ENCODE measurements around the gene PGLYRP4.

Gene PGLYRP4

GRCh38 chr1:153288634-153289275 lies 59.9 kb downstream of the PGLYRP4 start:
- 61 to 72% methylated on average over 3 to 7 of the region's 11 CpGs for WGBS, 2 experiments (ENCODE audit: insufficient coverage in 2 of 2)
- no peak overlapping the region for H3K4me3 ChIP-seq (ENCODE audit: extremely low read depth, insufficient read depth, low read length, poor library complexity, severe bottlenecking)
- no peaks in the 10 kb centered on the region for H3K4me1 ChIP-seq (ENCODE audit: control insufficient read depth, insufficient read depth, low read length, poor library complexity, severe bottlenecking)
- H3K36me3 ChIP-seq (ENCODE audit: control insufficient read depth, insufficient read depth, low read length): no peaks in the 10 kb centered on the region
- no peaks in the 10 kb centered on the region for H3K9me3 ChIP-seq (ENCODE audit: control insufficient read depth, low read length)
- no peak overlapping the region for H3K27ac ChIP-seq (ENCODE audit: low read depth, low read length, severe bottlenecking)

Measured in mesodermal cell (in vitro differentiated cells).